Uterus (tissue), 4 donors: Measurements from ENCODE around the gene SMG9. TPM values are rescaled to one million over a fixed set of nuclear protein-coding genes. Genes with fewer than 3 reads are reported as not detected.

ENCODE experiments used
- DNase-seq, 2 donors: peaks; one replicate each; pipeline ENCODE4 v3.0.0-alpha.2; 2019 to 2020
- H3K27ac ChIP-seq, 2 donors: fragments of 200-600 bp; sonication (generic); 1 replicate in 1 of 2; 2 replicates in 1 of 2; pipeline ENCODE4 v1.5.1; 2016 to 2018
- H3K27me3 ChIP-seq, 2 donors: fragments of 200-600 bp; sonication (generic); one replicate each; pipeline ENCODE4 v1.5.1; 2018 to 2019; ENCODE audit warnings: control low read depth in 1 of 2
- H3K36me3 ChIP-seq, 2 donors: fragments of 200-600 bp; sonication (generic); one replicate each; pipeline ENCODE4 v1.5.1; 2019; ENCODE audit warnings: control low read depth in 1 of 2
- H3K4me1 ChIP-seq, 2 donors: fragments of 200-600 bp; sonication (generic); one replicate each; pipeline ENCODE4 v1.5.1; 2018 to 2019; ENCODE audit warnings: control low read depth in 1 of 2
- H3K4me3 ChIP-seq, 2 donors: fragments of 200-600 bp; sonication (generic); 1 replicate in 1 of 2; 2 replicates in 1 of 2; pipeline ENCODE4 v1.5.1; 2018 to 2019; ENCODE audit warnings: mild to moderate bottlenecking in 1 of 2
- H3K9me3 ChIP-seq, 2 donors: fragments of 200-600 bp; sonication (generic); one replicate each; pipeline ENCODE4 v1.5.1; 2019; ENCODE audit warnings: control low read depth in 1 of 2
- CTCF ChIP-seq, 4 experiments: fragments of 200-600 bp in 2 of 4; fragments of 450-650 bp in 2 of 4; sonication (generic) in 2 of 4; IDR thresholded peaks; one replicate each; pipeline ENCODE4 v1.5.1; 2016 to 2019; ENCODE audit warnings: antibody characterized with exemption in 4 of 4, mild to moderate bottlenecking in 2 of 4, moderate library complexity in 1 of 4
- POLR2A ChIP-seq, 2 donors: fragments of 450-650 bp; IDR thresholded peaks; one replicate each; pipeline ENCODE4 v1.6.1; 2016; ENCODE audit warnings: antibody characterized with exemption in 2 of 2, mild to moderate bottlenecking in 1 of 2, moderate library complexity in 1 of 2
- intact Hi-C: fragments of 100-400 bp; cut with DNase I; formaldehyde crosslinking; loops from one replicate; pipeline ENCODE4 v1.15.1; 2023; ENCODE audit warnings: low total_unique reads
- total RNA-seq, 4 donors: library from RNA; depleted of rRNA in 3 of 4; stranded (reverse); fragments of >200 nt in 3 of 4; gene quantifications; one replicate each; pipeline versions ENCODE4 v1.1.0 to v1.2.4, GENCODE V29; 2014 to 2023
- donor health status: DM: yes; HTN: yes; CAD: no.

Gene SMG9
- total RNA-seq, 4 donors from 2014 or later = 14.9 to 44.9 (median 27.2) TPM

GRCh38 chr19:43711751-43712355, 42.9 kb downstream of the SMG9 start:
- TF ChIP-seq POLR2A (IDR thresholded peaks at IDR 0.05) (no peak), CTCF (IDR thresholded peaks at IDR 0.05) (no peak)
- Histone ChIP-seq H3K27me3 (no peaks in the 10 kb centered on the region), H3K9me3 (peaks cover 0 to 2% of the 10 kb centered on the region in 2 donors), H3K36me3 (no peaks in the 10 kb centered on the region), H3K4me1 (no peaks in the 10 kb centered on the region), H3K27ac (no peak overlapping the region), H3K4me3 (no peak overlapping the region)
- DNase-seq = no peak
- intact Hi-C loops = no loop called here

- intact Hi-C loops = no loop called here
- no peaks in the 10 kb centered on the region for H3K36me3 ChIP-seq
- no peak for TF ChIP-seq POLR2A (IDR thresholded peaks at IDR 0.05)
Measured at GRCh38 chr19:43708716-43709115, 46.0 kb downstream of the SMG9 start.

GRCh38 chr19:43707158-43707712, 47.5 kb downstream of the SMG9 start:
- intact Hi-C loops = no loop called here
- TF ChIP-seq CTCF (IDR thresholded peaks at IDR 0.05) (no peak), POLR2A (IDR thresholded peaks at IDR 0.05) (no peak)
- Histone ChIP-seq H3K27ac (no peak overlapping the region), H3K4me1 (no peaks in the 10 kb centered on the region), H3K9me3 (peaks cover 0 to 2% of the 10 kb centered on the region in 2 donors), H3K27me3 (no peaks in the 10 kb centered on the region), H3K4me3 (no peak overlapping the region), H3K36me3 (no peaks in the 10 kb centered on the region)
- DNase-seq = no peak

More at GRCh38 chr19:43708716-43709115, 46.0 kb downstream of the SMG9 start:
- no peaks in the 10 kb centered on the region for H3K4me1 ChIP-seq
- H3K27me3 ChIP-seq = no peaks in the 10 kb centered on the region
- H3K4me3 ChIP-seq = no peak overlapping the region
- peaks cover 0 to 2% of the 10 kb centered on the region in 2 donors for H3K9me3 ChIP-seq
- H3K27ac ChIP-seq = no peak overlapping the region
- no peak for DNase-seq

GRCh38 chr19:43705729-43706128, 49.0 kb downstream of the SMG9 start:
- intact Hi-C loops = no loop called here
- TF ChIP-seq POLR2A (IDR thresholded peaks at IDR 0.05) (no peak), CTCF (IDR thresholded peaks at IDR 0.05) (no peak)
- H3K9me3 ChIP-seq = peaks cover 0 to 2% of the 10 kb centered on the region in 2 donors
- no peak overlapping the region for H3K27ac ChIP-seq
- no peaks in the 10 kb centered on the region for H3K27me3 ChIP-seq
- no peaks in the 10 kb centered on the region for H3K36me3 ChIP-seq
- no peak for DNase-seq
- no peak overlapping the region for H3K4me3 ChIP-seq
- H3K4me1 ChIP-seq = no peaks in the 10 kb centered on the region

- intact Hi-C loops = no loop called here
- Histone ChIP-seq H3K27ac (no peak overlapping the region), H3K4me3 (no peak overlapping the region), H3K9me3 (peaks cover 0 to 2% of the 10 kb centered on the region in 2 donors), H3K36me3 (no peaks in the 10 kb centered on the region), H3K27me3 (no peaks in the 10 kb centered on the region), H3K4me1 (no peaks in the 10 kb centered on the region)
- no peak for TF ChIP-seq CTCF (IDR thresholded peaks at IDR 0.05)
- DNase-seq = no peak
Measured at GRCh38 chr19:43704002-43704705, 50.6 kb downstream of the SMG9 start.
